Measurements from ENCODE around the gene KRTAP5-11.
"Not testable (repeated sequence)": the region's sequence is repeated elsewhere in the genome, so short reads cannot be mapped to it uniquely, and the experiment has no call there.

The KRTAP5-11 gene

DNA sequence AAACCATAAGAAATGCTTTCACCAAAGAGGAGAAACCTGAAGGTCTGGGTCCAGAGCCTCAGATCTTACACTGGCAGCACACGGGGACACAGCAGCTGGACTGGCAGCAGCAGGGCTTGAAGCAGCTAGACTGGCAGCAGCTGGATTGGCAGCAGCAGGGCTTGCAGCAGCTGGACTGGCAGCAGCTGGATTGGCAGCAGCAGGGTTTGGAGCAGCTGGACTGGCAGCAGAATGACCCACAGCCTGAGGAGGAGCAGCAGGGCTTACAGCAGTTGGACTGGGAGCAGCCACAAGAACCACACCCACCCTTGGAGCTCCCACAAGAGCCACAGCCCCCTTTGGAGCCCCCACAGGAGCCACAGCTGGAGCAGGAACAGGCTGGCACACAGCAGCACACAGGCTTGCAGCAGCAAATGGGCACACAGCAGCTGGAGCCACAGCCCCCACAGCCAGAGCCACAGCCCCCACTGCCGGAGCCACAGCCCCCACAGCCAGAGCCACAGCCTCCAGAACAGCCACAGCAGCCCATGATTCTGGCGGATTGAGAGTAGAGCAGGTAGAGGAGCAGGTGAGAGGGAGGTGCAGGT, at the start of gene KRTAP5-11:
TSS of gene KRTAP5-11 (minus strand) at position 567 of the 587 bp plus-strand sequence. CDS start at position 529, 38 bp downstream.
- DNase-seq (no peak), ATAC-seq (no peak)
- Mint-ChIP-seq H3K9me3 (no peaks in the 10 kb centered on the region), H3K4me1 (peaks cover 5% of the 10 kb centered on the region), H3K27me3 (peaks cover 24% of the 10 kb centered on the region), H3K4me3 (no peak within 1 kb of the TSS), H3K36me3 (ENCODE audit: low read depth) (no peaks in the 10 kb centered on the region), H3K27ac (no peak within 1 kb of the TSS)

DNA sequence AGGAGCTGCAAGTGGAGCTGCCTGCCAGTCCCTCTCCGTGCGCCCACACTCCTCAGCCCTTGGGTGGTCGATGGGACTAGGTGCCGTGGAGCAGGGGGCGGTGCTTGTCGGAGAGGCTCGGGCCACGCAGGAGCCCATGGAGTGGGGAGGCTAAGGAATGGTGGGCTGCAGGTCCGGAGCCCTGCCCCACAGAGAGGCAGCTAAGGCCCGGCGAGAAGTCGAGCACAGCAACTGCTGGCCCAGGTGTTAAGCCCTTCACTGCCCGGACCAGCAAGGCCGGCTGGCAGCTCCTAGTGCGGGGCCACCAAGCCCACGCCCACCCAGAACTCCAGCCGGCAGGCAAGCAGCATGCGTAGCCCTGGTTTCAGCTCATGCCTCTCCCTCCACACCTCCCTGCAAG, 48.9 kb upstream of the KRTAP5-11 start:
- DNase-seq; H3K9me3 Mint-ChIP-seq; H3K4me3 Mint-ChIP-seq; H3K36me3 Mint-ChIP-seq (ENCODE audit: low read depth); H3K4me1 Mint-ChIP-seq; H3K27me3 Mint-ChIP-seq; ATAC-seq; H3K27ac Mint-ChIP-seq: not testable (repeated sequence)

DNA sequence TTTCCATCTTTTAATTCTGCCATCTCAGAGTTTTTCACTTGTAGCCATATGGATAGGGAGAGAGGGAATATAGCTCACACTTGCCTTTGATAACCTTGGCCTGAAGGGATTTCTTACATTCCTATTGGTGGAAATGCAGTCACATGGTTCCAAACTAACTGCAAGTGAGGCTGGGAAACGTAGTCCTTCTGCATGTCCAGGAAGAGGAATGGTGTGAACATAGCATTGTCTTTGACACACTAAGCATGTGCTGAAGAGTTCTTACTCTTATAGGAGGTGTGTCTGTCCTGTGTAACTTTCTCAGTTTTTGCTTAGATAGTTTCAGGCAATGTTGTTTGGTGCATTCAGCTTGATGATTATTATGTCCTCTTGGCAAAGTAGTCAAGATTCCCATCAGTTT, 47.4 kb upstream of the KRTAP5-11 start:
- ATAC-seq; H3K4me3 Mint-ChIP-seq; H3K27ac Mint-ChIP-seq; DNase-seq; H3K36me3 Mint-ChIP-seq (ENCODE audit: low read depth); H3K9me3 Mint-ChIP-seq; H3K27me3 Mint-ChIP-seq; H3K4me1 Mint-ChIP-seq: not testable (repeated sequence)

- H3K4me3 Mint-ChIP-seq; H3K4me1 Mint-ChIP-seq; H3K27ac Mint-ChIP-seq; H3K36me3 Mint-ChIP-seq (ENCODE audit: low read depth); H3K27me3 Mint-ChIP-seq; ATAC-seq; H3K9me3 Mint-ChIP-seq; DNase-seq: not testable (repeated sequence)
Observed at GRCh38 chr11:71628943-71629342, 46.3 kb upstream of the KRTAP5-11 start.

- H3K9me3 Mint-ChIP-seq, H3K4me1 Mint-ChIP-seq, H3K4me3 Mint-ChIP-seq: not testable (repeated sequence)
Observed at GRCh38 chr11:71623226-71623625, 40.6 kb upstream of the KRTAP5-11 start.

GRCh38 chr11:71622561-71622960, 39.9 kb upstream of the KRTAP5-11 start:
- H3K9me3 Mint-ChIP-seq; H3K4me1 Mint-ChIP-seq; H3K36me3 Mint-ChIP-seq (ENCODE audit: low read depth); H3K27ac Mint-ChIP-seq; ATAC-seq; DNase-seq; H3K4me3 Mint-ChIP-seq: not testable (repeated sequence)
- peaks cover 14% of the 10 kb centered on the region for H3K27me3 Mint-ChIP-seq

More at GRCh38 chr11:71623226-71623625, 40.6 kb upstream of the KRTAP5-11 start:
- not testable (repeated sequence) for DNase-seq; H3K36me3 Mint-ChIP-seq (ENCODE audit: low read depth); ATAC-seq; H3K27ac Mint-ChIP-seq
- peaks cover 14% of the 10 kb centered on the region for H3K27me3 Mint-ChIP-seq

- H3K36me3 Mint-ChIP-seq (ENCODE audit: low read depth); H3K27me3 Mint-ChIP-seq; ATAC-seq: not testable (repeated sequence)
Observed at GRCh38 chr11:71615003-71615402, 32.3 kb upstream of the KRTAP5-11 start.

GRCh38 chr11:71614366-71614917, 31.8 kb upstream of the KRTAP5-11 start:
- not testable (repeated sequence) for H3K36me3 Mint-ChIP-seq (ENCODE audit: low read depth); H3K27me3 Mint-ChIP-seq; H3K9me3 Mint-ChIP-seq; H3K27ac Mint-ChIP-seq; ATAC-seq; H3K4me3 Mint-ChIP-seq; H3K4me1 Mint-ChIP-seq; DNase-seq

More at GRCh38 chr11:71615003-71615402, 32.3 kb upstream of the KRTAP5-11 start:
- H3K4me3 Mint-ChIP-seq, H3K9me3 Mint-ChIP-seq, H3K4me1 Mint-ChIP-seq, DNase-seq, H3K27ac Mint-ChIP-seq: not testable (repeated sequence)

DNA sequence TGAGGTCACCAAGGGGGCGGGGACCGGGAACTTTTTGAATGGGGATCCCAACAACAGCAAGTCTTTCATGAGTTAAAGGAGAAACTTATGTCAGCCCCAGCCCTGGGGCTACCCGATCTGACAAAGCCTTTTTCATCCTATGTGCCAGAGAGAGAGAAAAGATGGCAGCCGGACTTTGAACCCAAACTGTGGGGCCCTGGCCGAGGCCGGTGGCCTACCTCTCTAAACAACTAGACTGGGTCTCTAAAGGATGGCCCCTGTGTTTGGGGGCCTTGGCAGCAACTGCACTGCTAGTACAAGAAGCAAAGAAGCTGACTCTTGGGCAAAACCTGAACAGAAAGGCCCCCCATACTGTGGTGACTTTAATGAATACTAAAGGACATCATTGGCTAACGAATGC, 31.3 kb upstream of the KRTAP5-11 start:
- not testable (repeated sequence) for H3K27ac Mint-ChIP-seq; H3K27me3 Mint-ChIP-seq; ATAC-seq; DNase-seq; H3K9me3 Mint-ChIP-seq; H3K36me3 Mint-ChIP-seq (ENCODE audit: low read depth); H3K4me1 Mint-ChIP-seq; H3K4me3 Mint-ChIP-seq

DNA sequence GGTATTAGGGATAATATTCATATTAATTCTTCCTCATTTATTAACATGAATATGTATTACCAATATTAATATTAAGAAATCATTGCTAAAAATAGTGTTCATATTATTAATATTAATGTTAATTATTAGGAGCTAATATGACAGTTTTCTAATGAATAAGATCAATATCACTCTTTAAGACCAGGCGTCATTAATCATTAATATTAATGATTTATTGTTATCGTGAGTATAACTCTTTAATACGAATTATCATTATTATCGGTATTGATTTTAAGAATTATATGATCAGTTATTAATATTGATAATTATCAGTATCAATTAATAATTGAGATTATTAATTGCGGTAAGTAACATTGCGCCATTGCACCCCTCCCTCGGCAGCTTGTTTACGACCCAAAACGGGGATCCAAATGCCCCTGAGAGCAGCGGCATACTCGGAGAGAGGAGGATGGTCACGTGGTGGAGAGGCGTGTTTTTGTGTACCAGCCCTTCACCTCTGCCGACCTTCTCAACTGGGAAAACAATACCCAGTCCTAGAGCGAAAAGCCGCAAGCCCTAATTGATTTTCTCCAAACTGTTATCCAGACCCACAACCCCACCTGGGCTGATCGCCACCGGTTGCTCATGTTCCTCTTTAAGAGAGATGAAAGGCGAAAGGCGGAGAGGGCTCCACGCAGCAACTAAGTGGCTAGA, 28.7 kb upstream of the KRTAP5-11 start:
- not testable (repeated sequence) for H3K36me3 Mint-ChIP-seq (ENCODE audit: low read depth); ATAC-seq; H3K4me3 Mint-ChIP-seq; H3K27ac Mint-ChIP-seq; DNase-seq; H3K9me3 Mint-ChIP-seq; H3K4me1 Mint-ChIP-seq
- peaks cover 21% of the 10 kb centered on the region for H3K27me3 Mint-ChIP-seq

DNA sequence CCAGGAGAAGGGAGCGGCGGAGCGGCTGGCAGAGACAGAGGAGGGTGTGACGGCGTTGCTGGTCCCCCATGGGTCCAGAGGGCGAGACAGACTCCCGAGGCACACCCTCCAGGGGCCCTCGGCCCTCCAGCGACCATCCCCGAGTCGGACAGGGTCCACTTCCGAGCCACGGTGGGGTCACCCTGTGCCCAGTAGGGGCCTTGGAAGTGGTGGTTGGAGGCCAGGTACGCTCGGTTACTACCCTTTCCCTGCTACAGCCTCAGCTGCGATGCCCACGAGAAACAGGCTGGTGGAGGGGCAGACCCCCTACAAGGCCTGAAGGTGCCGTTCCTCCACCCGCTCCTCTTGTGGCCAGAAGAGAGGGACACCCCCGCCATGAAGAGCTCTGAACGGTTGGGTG, 25.6 kb upstream of the KRTAP5-11 start:
- not testable (repeated sequence) for ATAC-seq; H3K4me3 Mint-ChIP-seq; H3K9me3 Mint-ChIP-seq; H3K36me3 Mint-ChIP-seq (ENCODE audit: low read depth); H3K4me1 Mint-ChIP-seq; H3K27ac Mint-ChIP-seq; DNase-seq
- peaks cover 34% of the 10 kb centered on the region for H3K27me3 Mint-ChIP-seq

GRCh38 chr11:71607520-71608216, 25.0 kb upstream of the KRTAP5-11 start:
- H3K9me3 Mint-ChIP-seq; DNase-seq; H3K4me1 Mint-ChIP-seq; ATAC-seq; H3K4me3 Mint-ChIP-seq; H3K36me3 Mint-ChIP-seq (ENCODE audit: low read depth); H3K27ac Mint-ChIP-seq: not testable (repeated sequence)
- peaks cover 34% of the 10 kb centered on the region for H3K27me3 Mint-ChIP-seq

- peaks cover 36% of the 10 kb centered on the region for H3K27me3 Mint-ChIP-seq
- H3K4me3 Mint-ChIP-seq = peak overlapping the region; percentile 26
- not testable (repeated sequence) for H3K36me3 Mint-ChIP-seq (ENCODE audit: low read depth); ATAC-seq; H3K4me1 Mint-ChIP-seq; DNase-seq; H3K27ac Mint-ChIP-seq; H3K9me3 Mint-ChIP-seq
Observed at GRCh38 chr11:71606853-71607519, 24.3 kb upstream of the KRTAP5-11 start.

DNA sequence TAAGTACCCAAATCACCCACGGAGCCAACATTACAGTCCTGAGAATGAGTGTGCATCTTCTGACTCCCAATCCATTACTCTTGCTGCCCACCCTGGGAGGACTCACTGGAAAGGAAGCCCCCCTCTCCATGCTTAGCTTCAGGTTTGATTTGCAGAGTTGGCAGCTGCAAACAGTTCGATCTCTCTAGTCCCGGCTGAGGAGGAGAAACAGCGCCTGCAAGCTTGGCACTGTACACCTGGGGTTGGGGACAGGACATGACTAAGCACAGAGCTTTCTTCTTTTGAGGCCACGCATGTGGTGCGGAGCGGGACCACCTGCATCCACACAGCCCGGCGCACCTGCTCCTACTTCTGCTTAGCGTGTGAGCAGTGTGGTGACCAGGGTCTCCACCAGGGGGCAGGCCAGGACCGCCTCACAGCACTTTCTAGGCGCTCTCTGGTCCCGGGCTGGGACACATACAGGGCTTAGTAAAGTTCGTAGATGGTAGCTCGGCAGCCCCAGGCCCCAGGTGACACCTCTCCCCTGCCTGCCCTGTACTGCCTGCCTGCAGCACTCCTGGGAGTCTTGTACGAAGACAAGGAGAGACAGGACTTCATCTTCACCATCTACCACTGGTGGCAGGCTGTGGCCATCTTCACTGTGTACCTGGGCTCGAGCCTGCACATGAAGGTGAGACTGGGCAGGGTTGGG, 22.3 kb upstream of the KRTAP5-11 start:
- not testable (repeated sequence) for H3K9me3 Mint-ChIP-seq; H3K4me3 Mint-ChIP-seq; H3K4me1 Mint-ChIP-seq; ATAC-seq; H3K27ac Mint-ChIP-seq; DNase-seq; H3K36me3 Mint-ChIP-seq (ENCODE audit: low read depth)
- peaks cover 35% of the 10 kb centered on the region for H3K27me3 Mint-ChIP-seq
